HuH-7 (cell line): ENCODE measurements around the gene ECPAS.
"Not testable (repeated sequence)": the region's sequence is repeated elsewhere in the genome, so short reads cannot be mapped to it uniquely, and the experiment has no call there.

Experiments
- DNase-seq: peaks from one replicate; pipeline ENCODE4 v3.0.0; 2011; ENCODE audit warnings: low spot score

Gene ECPAS

GRCh38 chr9:111467778-111468367 is 16.3 kb downstream of the ECPAS start:
- no peak for DNase-seq

GRCh38 chr9:111463048-111463447 is 21.1 kb downstream of the ECPAS start:
- no peak for DNase-seq

GRCh38 chr9:111458139-111459009 is 25.8 kb downstream of the ECPAS start:
- no peak for DNase-seq

GRCh38 chr9:111456529-111456928 is 27.7 kb downstream of the ECPAS start:
- DNase-seq = no peak

GRCh38 chr9:111455638-111456037 is 28.5 kb downstream of the ECPAS start:
- no peak for DNase-seq

- no peak for DNase-seq
These were observed 29.4 kb downstream of the ECPAS start for GRCh38 chr9:111454751-111455150.

- DNase-seq = no peak
These were observed 32.6 kb downstream of the ECPAS start for GRCh38 chr9:111451570-111451969.

GRCh38 chr9:111450124-111450523 is 34.1 kb downstream of the ECPAS start:
- DNase-seq = no peak

- DNase-seq = no peak
These were observed 34.5 kb downstream of the ECPAS start for GRCh38 chr9:111449705-111450104.

- DNase-seq = not testable (repeated sequence)
These were observed 38.4 kb downstream of the ECPAS start for GRCh38 chr9:111445799-111446198.

GRCh38 chr9:111443454-111443853 is 40.7 kb downstream of the ECPAS start:
- DNase-seq = no peak

GRCh38 chr9:111442360-111443027 is 41.7 kb downstream of the ECPAS start:
- DNase-seq = no peak

GRCh38 chr9:111440226-111440625 is 44.0 kb downstream of the ECPAS start:
- DNase-seq = no peak

- no peak for DNase-seq
These were observed 45.5 kb downstream of the ECPAS start for GRCh38 chr9:111438541-111439235.

- no peak for DNase-seq
These were observed 47.6 kb downstream of the ECPAS start for GRCh38 chr9:111436571-111436970.

GRCh38 chr9:111433082-111433481 is 51.1 kb downstream of the ECPAS start:
- no peak for DNase-seq

GRCh38 chr9:111431684-111432083 is 52.5 kb downstream of the ECPAS start:
- no peak for DNase-seq

- no peak for DNase-seq
These were observed 55.0 kb downstream of the ECPAS start for GRCh38 chr9:111429175-111429574.

- DNase-seq = no peak
These were observed 57.0 kb downstream of the ECPAS start for GRCh38 chr9:111427186-111427585.

GRCh38 chr9:111423389-111423788 is 60.8 kb downstream of the ECPAS start:
- DNase-seq = no peak

- no peak for DNase-seq
These were observed 69.8 kb downstream of the ECPAS start for GRCh38 chr9:111414406-111414805.

GRCh38 chr9:111413996-111414395 is 70.2 kb downstream of the ECPAS start:
- DNase-seq = no peak
